SK-N-MC (cell line): ENCODE measurements around the gene HOATZ.

Experiments
- DNase-seq: peaks from one replicate; pipeline ENCODE4 v3.0.0-alpha.2; 2011; ENCODE audit warnings: low read depth, low spot score
- H3K27ac ChIP-seq: fragments of 200-600 bp; sonication (generic); 2 replicates; pipeline ENCODE4 v1.5.1; 2016; ENCODE audit warnings: mixed run types
- H3K36me3 ChIP-seq: fragments of 200-600 bp; sonication (generic); 2 replicates; pipeline ENCODE4 v1.6.1; 2017; ENCODE audit warnings: antibody characterized with exemption, low read length, mixed read lengths; ENCODE audit not compliant: insufficient read depth
- H3K4me3 ChIP-seq: fragments of 200-600 bp; sonication (generic); 2 replicates; pipeline ENCODE4 v1.5.1; 2016
- H3K9ac ChIP-seq: fragments of 200-600 bp; sonication (generic); 2 replicates; pipeline ENCODE4 v1.8.0; 2017; ENCODE audit warnings: mixed run types, mixed read lengths; ENCODE audit not compliant: insufficient read length
- H3K9me3 ChIP-seq: fragments of 200-600 bp; sonication (generic); 2 replicates; pipeline ENCODE4 v1.6.1; 2017; ENCODE audit warnings: low read depth, mild to moderate bottlenecking, antibody characterized with exemption, low read length, moderate library complexity, mixed read lengths
- EZH2 ChIP-seq: fragments of 200-600 bp; sonication (generic); IDR thresholded peaks from one replicate; pipeline ENCODE4 v1.6.1; 2017; ENCODE audit warnings: antibody characterized with exemption
- FOXP2 ChIP-seq: optimal IDR thresholded peaks from 2 replicates; pipeline ENCODE3; 2011; ENCODE audit warnings: mild to moderate bottlenecking, moderate library complexity; ENCODE audit not compliant: insufficient read depth; ENCODE audit errors: extremely low read length, control extremely low read depth
- POLR2AphosphoS5 ChIP-seq: IDR thresholded peaks from 2 replicates; pipeline ENCODE4 v1.6.1; 2012; ENCODE audit warnings: mild to moderate bottlenecking, low read depth, low read length, borderline replicate concordance

HOATZ gene

DNA sequence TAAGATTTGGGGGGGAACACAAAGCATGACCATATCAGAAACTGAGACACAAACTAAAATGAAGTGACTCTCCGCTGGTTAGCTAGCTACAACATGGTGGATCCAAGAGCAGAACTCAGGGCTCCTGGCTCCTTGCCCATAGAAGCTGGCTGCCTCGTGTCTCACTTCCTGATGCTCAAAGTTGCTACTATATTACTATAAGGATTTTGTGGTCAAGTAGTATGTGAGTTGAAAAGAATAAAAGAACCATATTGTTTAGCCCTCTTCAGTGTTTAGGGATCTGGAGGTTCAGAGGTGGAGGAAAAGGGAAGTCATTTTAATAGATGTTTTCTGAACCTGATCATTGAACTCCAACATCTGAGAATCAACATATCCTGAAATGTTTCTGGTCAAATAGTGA, 70.8 kb downstream of the HOATZ start:
- TF ChIP-seq FOXP2 = no peak
- no peak for TF ChIP-seq POLR2AphosphoS5
- no peak for TF ChIP-seq EZH2
- Histone ChIP-seq H3K9me3 (no peaks in the 10 kb centered on the region), H3K36me3 (no peaks in the 10 kb centered on the region), H3K4me3 (no peak overlapping the region), H3K9ac (no peak overlapping the region), H3K27ac (no peak overlapping the region)
- DNase-seq = no peak

DNA sequence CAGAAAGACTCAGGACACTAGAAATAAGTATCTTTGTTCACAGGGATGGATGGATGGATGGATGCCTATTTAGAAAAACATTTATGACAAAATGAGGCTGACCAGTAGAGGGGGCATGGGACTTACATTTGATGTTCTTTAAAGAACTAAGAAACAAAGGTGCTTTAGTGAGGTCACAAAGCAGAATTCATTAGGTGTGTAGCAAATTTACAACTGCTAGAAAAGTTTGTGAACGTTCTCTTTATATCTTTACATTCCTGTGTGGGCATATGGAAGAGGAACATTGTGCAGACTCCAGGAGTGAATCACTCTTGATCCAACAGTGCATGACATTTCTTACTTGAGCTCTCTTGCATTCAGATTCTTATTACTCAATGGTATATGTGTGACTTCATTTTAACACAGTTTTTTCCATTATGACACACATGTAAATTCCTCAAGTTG, 71.8 kb downstream of the HOATZ start:
- H3K4me3 ChIP-seq = no peak overlapping the region
- no peak overlapping the region for H3K9ac ChIP-seq
- DNase-seq = no peak
- no peaks in the 10 kb centered on the region for H3K9me3 ChIP-seq
- no peak overlapping the region for H3K27ac ChIP-seq
- no peak for TF ChIP-seq POLR2AphosphoS5
- H3K36me3 ChIP-seq = no peaks in the 10 kb centered on the region
